Activated CD4-positive, alpha-beta T cell treated with anti-CD3 and anti-CD28 coated beads for 1 hour (primary cell): ENCODE measurements around the gene ABHD8.
A peak's percentile ranks its signal among the peaks of the same experiment; 100 is the strongest.

Experiments
- DNase-seq: peaks from one replicate; pipeline ENCODE4 v3.0.0-alpha.2; 2020

Gene ABHD8

GRCh38 chr19:17303167-17303939 lies at the start of gene ABHD8:
Gene ABHD8, minus strand, starts transcription at chr19:17303425. Its CDS starts 1,809 bp downstream, at chr19:17301616.
- peak; percentile 87 for DNase-seq

GRCh38 chr19:17352608-17353280 lies 49.5 kb upstream of the ABHD8 start:
- DNase-seq: no peak

GRCh38 chr19:17351815-17352435 lies 48.7 kb upstream of the ABHD8 start:
- DNase-seq: no peak

GRCh38 chr19:17348700-17349099 lies 45.5 kb upstream of the ABHD8 start:
- no peak for DNase-seq

- DNase-seq: no peak
Measured at GRCh38 chr19:17347877-17348276, 44.7 kb upstream of the ABHD8 start.

GRCh38 chr19:17347361-17347760 lies 44.1 kb upstream of the ABHD8 start:
- no peak for DNase-seq

GRCh38 chr19:17346109-17346671 lies 43.0 kb upstream of the ABHD8 start:
- DNase-seq: peak; percentile 63

- no peak for DNase-seq
Measured at GRCh38 chr19:17341845-17342244, 38.6 kb upstream of the ABHD8 start.

GRCh38 chr19:17341386-17341785 lies 38.2 kb upstream of the ABHD8 start:
- DNase-seq: no peak

GRCh38 chr19:17340871-17341357 lies 37.7 kb upstream of the ABHD8 start:
- no peak for DNase-seq

- no peak for DNase-seq
Measured at GRCh38 chr19:17340302-17340870, 37.2 kb upstream of the ABHD8 start.

GRCh38 chr19:17339088-17339741 lies 36.0 kb upstream of the ABHD8 start:
- DNase-seq: no peak

GRCh38 chr19:17338433-17339078 lies 35.3 kb upstream of the ABHD8 start:
- no peak for DNase-seq

GRCh38 chr19:17337675-17338432 lies 34.6 kb upstream of the ABHD8 start:
- no peak for DNase-seq

GRCh38 chr19:17336872-17337674 lies 33.8 kb upstream of the ABHD8 start, which contains the start of gene GTPBP3:
Gene GTPBP3, plus strand, starts transcription at chr19:17337553. Its CDS starts 59 bp downstream, at chr19:17337612.
- DNase-seq: peak; percentile 91

- DNase-seq: no peak
Measured at GRCh38 chr19:17335575-17335974, 32.4 kb upstream of the ABHD8 start.

- DNase-seq: peak; percentile 91
Measured at GRCh38 chr19:17334414-17335409, 31.5 kb upstream of the ABHD8 start, which contains the start of gene ANO8. Gene ANO8, minus strand, starts transcription at chr19:17334855. Its CDS starts 185 bp downstream, at chr19:17334670.

- peak; percentile 67 for DNase-seq
Measured at GRCh38 chr19:17333611-17334413, 30.6 kb upstream of the ABHD8 start.
